ENCODE data around the gene IMMT.

DNA sequence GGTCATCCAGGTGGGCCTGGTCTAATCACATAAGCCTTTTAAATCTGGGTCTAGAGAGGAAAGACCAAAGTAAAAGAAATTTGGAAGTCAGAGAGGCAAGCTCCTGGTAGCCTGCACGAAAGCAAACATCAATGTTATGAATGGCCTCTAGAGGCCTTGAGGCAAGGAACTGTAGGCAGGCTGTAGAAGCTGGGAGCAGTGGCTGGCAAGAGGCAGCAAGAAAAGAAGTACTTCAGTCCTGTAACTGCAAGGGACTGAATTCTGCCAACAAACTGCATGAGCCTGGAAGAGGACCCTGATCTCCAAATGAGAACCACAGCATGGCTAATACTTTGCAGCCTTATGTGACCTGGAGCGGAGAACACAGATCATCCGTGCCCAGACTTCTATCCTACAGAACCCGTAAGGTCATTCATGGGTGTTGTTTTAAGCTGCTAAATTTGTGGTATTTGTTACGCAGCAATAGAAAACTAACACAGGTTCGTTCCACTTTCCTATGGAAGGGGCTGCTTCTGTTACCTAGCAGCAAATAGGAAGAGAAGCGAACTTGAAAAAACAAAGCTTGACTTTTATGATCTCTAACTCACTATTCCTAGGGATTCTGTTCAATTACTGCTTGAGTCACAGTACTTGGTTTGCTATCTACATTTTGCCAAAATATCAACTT is 1.2 kb downstream of the IMMT start:
- TF ChIP-seq, protein P1, sequence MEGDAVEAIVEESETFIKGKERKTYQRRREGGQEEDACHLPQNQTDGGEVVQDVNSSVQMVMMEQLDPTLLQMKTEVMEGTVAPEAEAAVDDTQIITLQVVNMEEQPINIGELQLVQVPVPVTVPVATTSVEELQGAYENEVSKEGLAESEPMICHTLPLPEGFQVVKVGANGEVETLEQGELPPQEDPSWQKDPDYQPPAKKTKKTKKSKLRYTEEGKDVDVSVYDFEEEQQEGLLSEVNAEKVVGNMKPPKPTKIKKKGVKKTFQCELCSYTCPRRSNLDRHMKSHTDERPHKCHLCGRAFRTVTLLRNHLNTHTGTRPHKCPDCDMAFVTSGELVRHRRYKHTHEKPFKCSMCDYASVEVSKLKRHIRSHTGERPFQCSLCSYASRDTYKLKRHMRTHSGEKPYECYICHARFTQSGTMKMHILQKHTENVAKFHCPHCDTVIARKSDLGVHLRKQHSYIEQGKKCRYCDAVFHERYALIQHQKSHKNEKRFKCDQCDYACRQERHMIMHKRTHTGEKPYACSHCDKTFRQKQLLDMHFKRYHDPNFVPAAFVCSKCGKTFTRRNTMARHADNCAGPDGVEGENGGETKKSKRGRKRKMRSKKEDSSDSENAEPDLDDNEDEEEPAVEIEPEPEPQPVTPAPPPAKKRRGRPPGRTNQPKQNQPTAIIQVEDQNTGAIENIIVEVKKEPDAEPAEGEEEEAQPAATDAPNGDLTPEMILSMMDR (IDR thresholded peaks at IDR 0.05), result no peak
- no peak for TF ChIP-seq EZH2 (IDR thresholded peaks at IDR 0.05; ENCODE audit: borderline replicate concordance, insufficient read depth, low read depth, low read length, poor library complexity, severe bottlenecking)

All from B cell (primary cell).